Neural crest cell (in vitro differentiated cells): Measurements from ENCODE around the gene ZNF383. TPM values are rescaled to one million over a fixed set of nuclear protein-coding genes. Genes with fewer than 3 reads are reported as not detected.

ENCODE experiments used
- total RNA-seq: library from RNA; stranded (reverse); gene quantifications from 2 replicates; pipeline ENCODE4 v1.2.1, GENCODE V29; 2021

The ZNF383 gene
- total RNA-seq, 1 donor from 2014 or later, result 9.0 TPM

Other genes starting within 250 kb of the ZNF383 start
- 12.2 and 14.2 TPM in 2 replicates for gene ZNF420, start 139.8 kb upstream of the ZNF383 start, total RNA-seq
- gene ZNF585A, start 45.5 kb upstream of the ZNF383 start, total RNA-seq, result 10.2 and 12.8 TPM in 2 replicates
- gene ZNF585B, start 7.7 kb upstream of the ZNF383 start, total RNA-seq, result 6.6 and 8.1 TPM in 2 replicates
- 8.2 and 8.4 TPM in 2 replicates for gene ZNF527, start 152.9 kb downstream of the ZNF383 start, total RNA-seq
- gene ZNF569, start 249.2 kb downstream of the ZNF383 start, total RNA-seq, result 9.9 and 12.6 TPM in 2 replicates